ENCODE data around the gene PSMB3. TPM values are rescaled to one million over a fixed set of nuclear protein-coding genes. Genes with fewer than 3 reads are reported as not detected.

PSMB3 gene
- polyA plus RNA-seq, 1 of the 3 experiments (the other 2 are of a cell fraction) = 533 TPM

- Histone ChIP-seq H3K27me3 (ENCODE audit: insufficient read depth) (no peaks in the 10 kb centered on the region), H3K4me1 (ENCODE audit: control insufficient read depth in 1 of 2, insufficient read depth in 2 of 2, low read depth in 1 of 2, low read length in 1 of 2) (peaks cover 5 to 39% of the 10 kb centered on the region in 2 experiments; a peak in 1 of 4 replicates), H3K4me2 (peak overlapping the region; percentile 100), H4K20me1 (ENCODE audit: insufficient read depth) (peaks cover 27% of the 10 kb centered on the region), H3K79me2 (ENCODE audit: insufficient read depth) (peaks cover 67% of the 10 kb centered on the region), H3K27ac (ENCODE audit: low read depth in 2 of 2, low read length in 1 of 2) (peak overlapping the region; percentile 63 to 98), H3K9me2 (no peaks in the 10 kb centered on the region), H3K9me3 (no peaks in the 10 kb centered on the region), H3K9ac (peak overlapping the region; percentile 72), H2AFZ (ENCODE audit: low read depth) (peak overlapping the region; percentile 61), H3K36me3 (replicated peaks in 1 of 2; ENCODE audit: control insufficient read depth in 1 of 2, insufficient read depth in 2 of 2, low read length in 1 of 2) (peaks cover under 1 to 5% of the 10 kb centered on the region in 2 experiments), H3F3A (replicated peaks; ENCODE audit: insufficient read depth) (peaks cover 3% of the 10 kb centered on the region), H3K4me3 (ENCODE audit: low read depth in 2 of 2, low read length in 1 of 2) (peak overlapping the region; percentile 91 to 93)
- POLR2A ChIA-PET = interaction anchor here (0.6 to 1.9 kb wide), 3 partner anchors 25 to 101 kb away, joined by 3 to 6 read pairs (median 4); partner anchors contain the start of gene MLLT6
- 5% methylated on average over 11 of the region's 79 CpGs for WGBS (ENCODE audit: low lambda C conversion rate)
- CTCF ChIA-PET = interaction anchor here (0.6 to 1.8 kb wide), 4 partner anchors 14 to 73 kb away, joined by 3 to 11 read pairs (median 4); no protein-coding TSS in a partner anchor
- TF ChIP-seq YY1 (IDR thresholded peaks at IDR 0.05; ENCODE audit: low read depth) (peak; percentile 70; the same call in 1 of the 2 replicates), ZBTB33 (IDR thresholded peaks at IDR 0.05; ENCODE audit: borderline replicate concordance, low read depth) (no peak), TEAD4 (IDR thresholded peaks at IDR 0.05; ENCODE audit: borderline replicate concordance, insufficient read depth) (0 out of 2 replicates have a peak, but pooled peaks have one; percentile 2), PBX3 (IDR thresholded peaks at IDR 0.05) (peak; percentile 24; the same call in 1 of the 2 replicates), POLR2AphosphoS5 (IDR thresholded peaks at IDR 0.05; ENCODE audit: low read depth, low read length) (peak; percentile 86), FOXJ3 (CRISPR knock-in tag; IDR thresholded peaks at IDR 0.05) (no peak), NFIC (IDR thresholded peaks at IDR 0.05; ENCODE audit: borderline replicate concordance) (peak; percentile 72), RFX5 (IDR thresholded peaks at IDR 0.05; ENCODE audit: low read length) (no peak), ELF1 (IDR thresholded peaks at IDR 0.05) (peak; percentile 55; the same call in 1 of the 2 replicates), CHD2 (IDR thresholded peaks at IDR 0.05; ENCODE audit: low read length, partially characterized antibody) (no peak), USF2 (IDR thresholded peaks at IDR 0.05; ENCODE audit: borderline replicate concordance, low read depth, low read length) (no peak), MAX (IDR thresholded peaks at IDR 0.05; ENCODE audit: low read depth) (peak; percentile 78), FOSL2 (IDR thresholded peaks at IDR 0.05; ENCODE audit: borderline replicate concordance, low read depth) (no peak), RXRA (IDR thresholded peaks at IDR 0.05; ENCODE audit: borderline replicate concordance, low read depth) (peak; percentile 89; the same call in 1 of the 2 replicates), USF1 (IDR thresholded peaks at IDR 0.05; ENCODE audit: borderline replicate concordance, low read depth) (peak; percentile 82; the same call in 1 of the 2 replicates), MXI1 (IDR thresholded peaks at IDR 0.05; ENCODE audit: low read depth, low read length) (peak; percentile 15), GABPA (IDR thresholded peaks at IDR 0.05; ENCODE audit: low read depth) (peak; percentile 74), GATA2 (CRISPR knock-in tag; IDR thresholded peaks at IDR 0.05) (no peak), CTCF (IDR thresholded peaks at IDR 0.05) (no peak), NRF1 (IDR thresholded peaks at IDR 0.05; ENCODE audit: low read depth, low read length) (no peak), RCOR1 (IDR thresholded peaks at IDR 0.05; ENCODE audit: low read length) (peak; percentile 51; the same call in 1 of the 2 replicates), TAF1 (IDR thresholded peaks at IDR 0.05; ENCODE audit: borderline replicate concordance, low read depth, low read length) (peak; percentile 82)
- DNase-seq = peak; percentile 65
These were observed 3.1 kb upstream of the PSMB3 start for GRCh38 chr17:38749223-38750043.

All from SK-N-SH (cell line).